Endothelial cell of umbilical vein (primary cell): ENCODE measurements around the gene MYL5. TPM values are rescaled to one million over a fixed set of nuclear protein-coding genes. Genes with fewer than 3 reads are reported as not detected.

Experiments
- BruUV-seq: library from RNA; stranded (reverse); fragments of 400-500 nt; replicated peaks from 2 replicates; lab custom pipeline; 2021; lab: Mats Ljungman, UMichigan
- CTCF ChIA-PET: fragments of 300-600, 350-600 bp; sonication (Branson Sonifier 250); formaldehyde crosslinking; loops from one replicate; lab custom pipeline; 2021; ENCODE audit warnings: antibody characterized with exemption, inconsistent platforms; lab: Charles Lee
- POLR2A ChIA-PET: fragments of 300-600, 350-600 bp; sonication (Branson Sonifier 250); formaldehyde crosslinking; loops from one replicate; lab custom pipeline; 2021; ENCODE audit warnings: antibody characterized with exemption, inconsistent platforms; lab: Charles Lee
- DNase-seq: peaks from one replicate; pipeline ENCODE4 v3.0.0-alpha.2; 2011; ENCODE audit warnings: low read depth, low spot score
- FAIRE-seq: peaks from 2 replicates; lab custom pipeline; 2011; peaks lifted over from hg19 to GRCh38; lab: Jason Lieb, UNC
- H2AFZ ChIP-seq: 2 replicates; pipeline ENCODE4 v1.6.0; 2012; ENCODE audit warnings: low read depth, low read length, control low read depth, inconsistent platforms
- H3K27ac ChIP-seq: 2 replicates; pipeline ENCODE4 v1.5.1; 2011; ENCODE audit warnings: low read depth, mild to moderate bottlenecking, control low read depth, low read length, moderate library complexity; ENCODE audit not compliant: insufficient read depth
- H3K27me3 ChIP-seq, 2 experiments: 2 replicates each; pipeline versions ENCODE4 v1.6.0 to v1.6.1; 2011; ENCODE audit warnings: low read length in 2 of 2, mixed read lengths in 1 of 2; ENCODE audit not compliant: control insufficient read depth in 2 of 2, insufficient read depth in 2 of 2
- H3K36me3 ChIP-seq, 2 experiments: 2 replicates in 1 of 2; 3 replicates in 1 of 2; pipeline ENCODE4 v1.5.1; 2011; ENCODE audit warnings: low read length in 2 of 2, mild to moderate bottlenecking in 1 of 2, moderate library complexity in 1 of 2; ENCODE audit not compliant: control insufficient read depth in 2 of 2, insufficient read depth in 2 of 2; ENCODE audit errors: extremely low read depth in 1 of 2
- H3K4me1 ChIP-seq: 3 replicates; pipeline ENCODE4 v1.5.1; 2011; ENCODE audit warnings: mild to moderate bottlenecking, low read length; ENCODE audit not compliant: control insufficient read depth, insufficient read depth; ENCODE audit errors: extremely low read depth
- H3K4me2 ChIP-seq: 2 replicates; pipeline ENCODE4 v1.6.1; 2011; ENCODE audit warnings: low read length, control low read depth, mixed read lengths; ENCODE audit not compliant: insufficient read depth
- H3K4me3 ChIP-seq, 3 experiments: fragments of 200-600 bp in 1 of 3; sonication (generic), shearing (Covaris generic) in 1 of 3; replicated peaks in 1 of 3; 2 replicates each; pipeline ENCODE4 v1.5.1; 2011 to 2016; ENCODE audit warnings: control low read depth in 3 of 3, low read length in 3 of 3, mild to moderate bottlenecking in 2 of 3, inconsistent platforms in 1 of 3, low read depth in 1 of 3, moderate library complexity in 1 of 3; ENCODE audit not compliant: insufficient read depth in 1 of 3
- H3K79me2 ChIP-seq: 2 replicates; pipeline ENCODE4 v1.6.0; 2012; ENCODE audit warnings: low read length, inconsistent platforms; ENCODE audit not compliant: control insufficient read depth, insufficient read depth
- H3K9ac ChIP-seq: replicated peaks from 2 replicates; pipeline ENCODE3; 2011; ENCODE audit warnings: low read length, control low read depth; ENCODE audit not compliant: insufficient read depth; ENCODE audit errors: extremely low read depth
- H3K9me1 ChIP-seq: replicated peaks from 3 replicates; pipeline ENCODE4 v1.6.0; 2011; ENCODE audit warnings: mild to moderate bottlenecking, low read length; ENCODE audit not compliant: control insufficient read depth, insufficient read depth; ENCODE audit errors: extremely low read depth
- H3K9me3 ChIP-seq: replicated peaks from 2 replicates; pipeline ENCODE4 v1.5.1; 2012; ENCODE audit warnings: low read length, inconsistent platforms; ENCODE audit not compliant: control insufficient read depth, insufficient read depth
- H4K20me1 ChIP-seq: replicated peaks from 2 replicates; pipeline ENCODE3; 2011; ENCODE audit warnings: mild to moderate bottlenecking, low read length; ENCODE audit not compliant: control insufficient read depth, insufficient read depth; ENCODE audit errors: extremely low read depth
- EZH2 ChIP-seq: IDR thresholded peaks from 2 replicates; pipeline ENCODE4 v1.6.1; 2012; ENCODE audit warnings: borderline replicate concordance, low read depth, mild to moderate bottlenecking, moderate library complexity, low read length, inconsistent platforms; ENCODE audit not compliant: severe bottlenecking
- FOS ChIP-seq: IDR thresholded peaks from 2 replicates; pipeline ENCODE4 v1.6.1; 2011; ENCODE audit warnings: mild to moderate bottlenecking, low read length, moderate library complexity, borderline replicate concordance; ENCODE audit not compliant: insufficient read depth
- GATA2 ChIP-seq: IDR thresholded peaks from 2 replicates; pipeline ENCODE4 v1.7.0; 2011; ENCODE audit warnings: low read depth, mild to moderate bottlenecking, moderate library complexity, mixed read lengths, low read length; ENCODE audit not compliant: insufficient read length, insufficient read depth
- JUN ChIP-seq: IDR thresholded peaks from 2 replicates; pipeline ENCODE4 v1.6.1; 2011; ENCODE audit warnings: borderline replicate concordance, low read depth; ENCODE audit not compliant: insufficient read length, insufficient read depth
- MYC ChIP-seq: IDR thresholded peaks from one replicate; pipeline ENCODE4 v1.6.1; 2011; ENCODE audit warnings: mild to moderate bottlenecking, low read depth, low read length
- POLR2A ChIP-seq: IDR thresholded peaks from 2 replicates; pipeline ENCODE4 v1.6.1; 2012; ENCODE audit warnings: low read depth, mild to moderate bottlenecking, control low read depth, low read length
- POLR2AphosphoS5 ChIP-seq: IDR thresholded peaks from 2 replicates; pipeline ENCODE4 v1.6.1; 2012; ENCODE audit warnings: low read depth, mild to moderate bottlenecking, control low read depth, low read length, moderate library complexity; ENCODE audit not compliant: insufficient read depth
- dilution Hi-C: fragments of 300-500 bp; cut with MboI; formaldehyde crosslinking; loops from one replicate; pipeline ENCODE4 v1.15.0; 2019; ENCODE audit warnings: low sequenced_read_pairs; ENCODE audit not compliant: extremely low pct_ligation_motif_present
- intact Hi-C: fragments of 100-400 bp; cut with micrococcal nuclease; formaldehyde crosslinking; loops from one replicate; pipeline ENCODE4 v1.10.0; 2022
- polyA plus RNA-seq, 4 experiments: library from polyadenylated mRNA; depleted of rRNA in 3 of 4; stranded (reverse) in 3 of 4; unstranded in 1 of 4; fragments of >200 nt; gene quantifications; 2 replicates each; pipeline versions ENCODE4 v1.2.1 to v1.2.3, GENCODE V29; 2011 to 2012; ENCODE audit warnings: missing spikeins in 1 of 4
- total RNA-seq: library from RNA; stranded (reverse); gene quantifications from 2 replicates; pipeline ENCODE4 v1.2.3, GENCODE V29; 2021
- TF ChIP-seq, protein P1 (sequence below), 2 donors: IDR thresholded peaks; 1 replicate in 1 of 2; 2 replicates in 1 of 2; pipeline ENCODE4 v1.5.1; 2011; ENCODE audit warnings: low read length in 2 of 2, mild to moderate bottlenecking in 2 of 2, moderate library complexity in 2 of 2, control low read depth in 1 of 2, inconsistent platforms in 1 of 2, low read depth in 1 of 2; ENCODE audit not compliant: insufficient read depth in 1 of 2; ENCODE audit errors: extremely low read depth in 1 of 2
- TF ChIP-seq, protein P2 (sequence below): IDR thresholded peaks from 2 replicates; pipeline ENCODE4 v1.6.1; 2011; ENCODE audit not compliant: insufficient read depth, insufficient read length

Gene MYL5
- total and polyA plus RNA-seq, 2 donors (not counting 3 experiments of a cell fraction or from before 2014, with no cell fraction given) = 12.3 to 13.4 TPM

DNA sequence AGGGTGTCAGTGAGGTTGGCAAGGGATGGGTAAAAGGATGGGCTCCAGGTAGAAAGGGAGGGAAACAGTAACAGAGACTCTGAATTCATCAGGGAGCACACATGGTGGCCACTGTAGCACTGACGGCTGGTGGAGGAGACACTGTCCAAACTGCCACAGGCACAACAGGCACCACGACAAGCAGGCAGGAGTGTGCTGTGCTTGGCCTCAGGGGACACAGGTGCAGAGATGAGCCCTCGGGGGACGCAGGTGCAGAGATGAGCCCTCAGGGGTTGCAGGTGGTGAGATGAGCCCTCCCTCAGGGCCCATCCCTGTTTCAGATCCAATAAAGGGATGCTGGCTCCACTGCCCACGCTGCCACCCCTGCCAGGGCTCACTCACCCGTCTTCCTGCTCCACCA is 41.4 kb upstream of the MYL5 start:
- Histone ChIP-seq H3K9me3 (no peaks in the 10 kb centered on the region), H3K9ac (no peak overlapping the region), H3K27ac (no peak overlapping the region), H3K4me2 (no peak overlapping the region), H3K4me1 (no peaks in the 10 kb centered on the region), H3K36me3 (no peaks in the 10 kb centered on the region), H3K9me1 (no peaks in the 10 kb centered on the region), H2AFZ (no peak overlapping the region), H4K20me1 (no peaks in the 10 kb centered on the region), H3K4me3 (no peak overlapping the region), H3K27me3 (no peaks in the 10 kb centered on the region), H3K79me2 (no peaks in the 10 kb centered on the region)
- no peak for DNase-seq
- intact Hi-C loops = no loop called here
- no TSS peak for BruUV-seq
- POLR2A ChIA-PET = no interaction called here
- dilution Hi-C loops = no loop called here
- no peak for FAIRE-seq
- TF ChIP-seq FOS (no peak), JUN (no peak), EZH2 (no peak), GATA2 (no peak), MYC (no peak), POLR2A (no peak), POLR2AphosphoS5 (no peak)
- TF ChIP-seq, protein P1, sequence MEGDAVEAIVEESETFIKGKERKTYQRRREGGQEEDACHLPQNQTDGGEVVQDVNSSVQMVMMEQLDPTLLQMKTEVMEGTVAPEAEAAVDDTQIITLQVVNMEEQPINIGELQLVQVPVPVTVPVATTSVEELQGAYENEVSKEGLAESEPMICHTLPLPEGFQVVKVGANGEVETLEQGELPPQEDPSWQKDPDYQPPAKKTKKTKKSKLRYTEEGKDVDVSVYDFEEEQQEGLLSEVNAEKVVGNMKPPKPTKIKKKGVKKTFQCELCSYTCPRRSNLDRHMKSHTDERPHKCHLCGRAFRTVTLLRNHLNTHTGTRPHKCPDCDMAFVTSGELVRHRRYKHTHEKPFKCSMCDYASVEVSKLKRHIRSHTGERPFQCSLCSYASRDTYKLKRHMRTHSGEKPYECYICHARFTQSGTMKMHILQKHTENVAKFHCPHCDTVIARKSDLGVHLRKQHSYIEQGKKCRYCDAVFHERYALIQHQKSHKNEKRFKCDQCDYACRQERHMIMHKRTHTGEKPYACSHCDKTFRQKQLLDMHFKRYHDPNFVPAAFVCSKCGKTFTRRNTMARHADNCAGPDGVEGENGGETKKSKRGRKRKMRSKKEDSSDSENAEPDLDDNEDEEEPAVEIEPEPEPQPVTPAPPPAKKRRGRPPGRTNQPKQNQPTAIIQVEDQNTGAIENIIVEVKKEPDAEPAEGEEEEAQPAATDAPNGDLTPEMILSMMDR (IDR thresholded peaks at IDR 0.05; ENCODE audit: extremely low read depth in 1 of 2, insufficient read depth in 1 of 2, low read depth in 1 of 2, low read length in 2 of 2) = no peak
- TF ChIP-seq, protein P2, sequence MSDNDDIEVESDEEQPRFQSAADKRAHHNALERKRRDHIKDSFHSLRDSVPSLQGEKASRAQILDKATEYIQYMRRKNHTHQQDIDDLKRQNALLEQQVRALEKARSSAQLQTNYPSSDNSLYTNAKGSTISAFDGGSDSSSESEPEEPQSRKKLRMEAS = no peak
- CTCF ChIA-PET = no interaction called here
